ENCODE data around the gene PIK3R5. TPM values are rescaled to one million over a fixed set of nuclear protein-coding genes. Genes with fewer than 3 reads are reported as not detected.

Gene PIK3R5
- total RNA-seq, 1 experiment from 2014 or later: 5.9 TPM

DNA sequence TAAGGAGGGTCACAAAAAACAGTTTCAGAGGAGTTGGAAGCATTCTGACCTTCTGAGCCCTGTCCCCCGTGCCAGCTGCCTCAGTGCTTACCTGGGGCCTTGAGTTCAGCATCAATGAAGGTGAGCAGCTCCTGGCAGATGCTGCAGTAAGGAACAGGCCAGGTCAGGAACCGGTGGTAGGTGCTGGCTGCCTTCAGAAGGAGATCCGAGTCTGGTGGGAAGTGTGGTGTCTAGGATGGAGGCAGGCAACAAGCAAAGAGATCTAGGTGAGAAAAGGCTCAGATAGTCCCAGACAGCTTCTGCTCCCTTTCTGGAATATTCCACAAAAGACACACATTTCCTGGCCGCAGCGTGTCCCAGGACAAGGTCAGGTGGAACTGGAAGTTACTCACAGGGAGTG is 60.8 kb downstream of the PIK3R5 start (continued):
- TF ChIP-seq, protein P1, sequence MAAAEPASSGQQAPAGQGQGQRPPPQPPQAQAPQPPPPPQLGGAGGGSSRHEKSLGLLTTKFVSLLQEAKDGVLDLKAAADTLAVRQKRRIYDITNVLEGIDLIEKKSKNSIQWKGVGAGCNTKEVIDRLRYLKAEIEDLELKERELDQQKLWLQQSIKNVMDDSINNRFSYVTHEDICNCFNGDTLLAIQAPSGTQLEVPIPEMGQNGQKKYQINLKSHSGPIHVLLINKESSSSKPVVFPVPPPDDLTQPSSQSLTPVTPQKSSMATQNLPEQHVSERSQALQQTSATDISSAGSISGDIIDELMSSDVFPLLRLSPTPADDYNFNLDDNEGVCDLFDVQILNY (CRISPR knock-in tag; IDR thresholded peaks at IDR 0.05): no peak
- TF ChIP-seq CREB1 (CRISPR knock-in tag; IDR thresholded peaks at IDR 0.05): no peak
- TF ChIP-seq, protein P2, sequence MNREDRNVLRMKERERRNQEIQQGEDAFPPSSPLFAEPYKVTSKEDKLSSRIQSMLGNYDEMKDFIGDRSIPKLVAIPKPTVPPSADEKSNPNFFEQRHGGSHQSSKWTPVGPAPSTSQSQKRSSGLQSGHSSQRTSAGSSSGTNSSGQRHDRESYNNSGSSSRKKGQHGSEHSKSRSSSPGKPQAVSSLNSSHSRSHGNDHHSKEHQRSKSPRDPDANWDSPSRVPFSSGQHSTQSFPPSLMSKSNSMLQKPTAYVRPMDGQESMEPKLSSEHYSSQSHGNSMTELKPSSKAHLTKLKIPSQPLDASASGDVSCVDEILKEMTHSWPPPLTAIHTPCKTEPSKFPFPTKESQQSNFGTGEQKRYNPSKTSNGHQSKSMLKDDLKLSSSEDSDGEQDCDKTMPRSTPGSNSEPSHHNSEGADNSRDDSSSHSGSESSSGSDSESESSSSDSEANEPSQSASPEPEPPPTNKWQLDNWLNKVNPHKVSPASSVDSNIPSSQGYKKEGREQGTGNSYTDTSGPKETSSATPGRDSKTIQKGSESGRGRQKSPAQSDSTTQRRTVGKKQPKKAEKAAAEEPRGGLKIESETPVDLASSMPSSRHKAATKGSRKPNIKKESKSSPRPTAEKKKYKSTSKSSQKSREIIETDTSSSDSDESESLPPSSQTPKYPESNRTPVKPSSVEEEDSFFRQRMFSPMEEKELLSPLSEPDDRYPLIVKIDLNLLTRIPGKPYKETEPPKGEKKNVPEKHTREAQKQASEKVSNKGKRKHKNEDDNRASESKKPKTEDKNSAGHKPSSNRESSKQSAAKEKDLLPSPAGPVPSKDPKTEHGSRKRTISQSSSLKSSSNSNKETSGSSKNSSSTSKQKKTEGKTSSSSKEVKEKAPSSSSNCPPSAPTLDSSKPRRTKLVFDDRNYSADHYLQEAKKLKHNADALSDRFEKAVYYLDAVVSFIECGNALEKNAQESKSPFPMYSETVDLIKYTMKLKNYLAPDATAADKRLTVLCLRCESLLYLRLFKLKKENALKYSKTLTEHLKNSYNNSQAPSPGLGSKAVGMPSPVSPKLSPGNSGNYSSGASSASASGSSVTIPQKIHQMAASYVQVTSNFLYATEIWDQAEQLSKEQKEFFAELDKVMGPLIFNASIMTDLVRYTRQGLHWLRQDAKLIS (CRISPR knock-in tag; IDR thresholded peaks at IDR 0.05; ENCODE audit: borderline replicate concordance): no peak

DNA sequence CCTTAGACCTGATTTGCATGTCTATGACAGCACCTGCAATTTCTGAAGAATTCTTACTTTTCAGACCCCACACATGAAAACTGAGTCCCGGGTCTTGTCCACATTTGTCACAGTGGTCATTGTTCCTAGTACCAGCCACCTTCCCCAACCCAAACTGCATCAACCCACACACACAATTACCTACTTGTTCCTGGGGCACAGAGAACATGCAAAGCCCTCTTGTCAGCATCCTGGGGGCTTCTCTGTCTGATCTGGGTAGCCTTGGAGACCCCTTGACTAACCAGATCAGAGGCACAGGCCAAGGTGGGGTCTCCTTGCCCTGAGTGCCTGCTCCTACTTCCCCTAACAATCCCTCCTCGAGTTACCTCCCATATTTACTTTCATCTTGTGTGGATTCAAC is 61.3 kb downstream of the PIK3R5 start:
- no peaks in the 10 kb centered on the region; the same call in 1 of the 2 replicates for H3K27me3 Mint-ChIP-seq (ENCODE audit: low read depth)
- H3K4me1 Mint-ChIP-seq: peaks cover 18% of the 10 kb centered on the region
- H3K36me3 Mint-ChIP-seq: no peaks in the 10 kb centered on the region
- ChIA-PET CTCF (interaction anchor here (0.9 to 1.2 kb wide), 3 partner anchors 16 to 93 kb away, joined by 3 to 4 read pairs (median 3); no protein-coding TSS in a partner anchor), POLR2A (no interaction called here)
- DNase-seq (ENCODE audit: low spot score): no peak
- H3K9me3 Mint-ChIP-seq: no peaks in the 10 kb centered on the region
- H3K4me3 Mint-ChIP-seq: no peak overlapping the region
- TF ChIP-seq, protein P3, sequence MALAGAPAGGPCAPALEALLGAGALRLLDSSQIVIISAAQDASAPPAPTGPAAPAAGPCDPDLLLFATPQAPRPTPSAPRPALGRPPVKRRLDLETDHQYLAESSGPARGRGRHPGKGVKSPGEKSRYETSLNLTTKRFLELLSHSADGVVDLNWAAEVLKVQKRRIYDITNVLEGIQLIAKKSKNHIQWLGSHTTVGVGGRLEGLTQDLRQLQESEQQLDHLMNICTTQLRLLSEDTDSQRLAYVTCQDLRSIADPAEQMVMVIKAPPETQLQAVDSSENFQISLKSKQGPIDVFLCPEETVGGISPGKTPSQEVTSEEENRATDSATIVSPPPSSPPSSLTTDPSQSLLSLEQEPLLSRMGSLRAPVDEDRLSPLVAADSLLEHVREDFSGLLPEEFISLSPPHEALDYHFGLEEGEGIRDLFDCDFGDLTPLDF (CRISPR knock-in tag; IDR thresholded peaks at IDR 0.05): no peak
- TF ChIP-seq, protein P4, sequence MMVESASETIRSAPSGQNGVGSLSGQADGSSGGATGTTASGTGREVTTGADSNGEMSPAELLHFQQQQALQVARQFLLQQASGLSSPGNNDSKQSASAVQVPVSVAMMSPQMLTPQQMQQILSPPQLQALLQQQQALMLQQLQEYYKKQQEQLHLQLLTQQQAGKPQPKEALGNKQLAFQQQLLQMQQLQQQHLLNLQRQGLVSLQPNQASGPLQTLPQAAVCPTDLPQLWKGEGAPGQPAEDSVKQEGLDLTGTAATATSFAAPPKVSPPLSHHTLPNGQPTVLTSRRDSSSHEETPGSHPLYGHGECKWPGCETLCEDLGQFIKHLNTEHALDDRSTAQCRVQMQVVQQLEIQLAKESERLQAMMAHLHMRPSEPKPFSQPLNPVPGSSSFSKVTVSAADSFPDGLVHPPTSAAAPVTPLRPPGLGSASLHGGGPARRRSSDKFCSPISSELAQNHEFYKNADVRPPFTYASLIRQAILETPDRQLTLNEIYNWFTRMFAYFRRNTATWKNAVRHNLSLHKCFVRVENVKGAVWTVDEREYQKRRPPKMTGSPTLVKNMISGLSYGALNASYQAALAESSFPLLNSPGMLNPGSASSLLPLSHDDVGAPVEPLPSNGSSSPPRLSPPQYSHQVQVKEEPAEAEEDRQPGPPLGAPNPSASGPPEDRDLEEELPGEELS (CRISPR knock-in tag; IDR thresholded peaks at IDR 0.05): no peak
- no peak for TF ChIP-seq ZNF396 (CRISPR knock-in tag; IDR thresholded peaks at IDR 0.05; ENCODE audit: borderline replicate concordance)
- no peak for TF ChIP-seq KAT7 (CRISPR knock-in tag; IDR thresholded peaks at IDR 0.05; ENCODE audit: borderline replicate concordance)
- TF ChIP-seq, protein P2 (CRISPR knock-in tag; IDR thresholded peaks at IDR 0.05; ENCODE audit: borderline replicate concordance): no peak
- TF ChIP-seq NFE2L1 (CRISPR knock-in tag; IDR thresholded peaks at IDR 0.05): no peak
- no peak for TF ChIP-seq SMAD3 (CRISPR knock-in tag; IDR thresholded peaks at IDR 0.05; ENCODE audit: borderline replicate concordance)
- TF ChIP-seq PRRX2 (CRISPR knock-in tag; IDR thresholded peaks at IDR 0.05): no peak
- TF ChIP-seq ZNF219 (CRISPR knock-in tag; IDR thresholded peaks at IDR 0.05; ENCODE audit: borderline replicate concordance): no peak
- no peak for TF ChIP-seq NR2C2 (CRISPR knock-in tag; IDR thresholded peaks at IDR 0.05)
- TF ChIP-seq EMX1 (CRISPR knock-in tag; IDR thresholded peaks at IDR 0.05): no peak
- H3K27ac Mint-ChIP-seq: no peak overlapping the region
- ATAC-seq: no peak

All from WTC11 (cell line).